B cell (primary cell): Measurements from ENCODE around the gene ADM2. TPM values are rescaled to one million over a fixed set of nuclear protein-coding genes. Genes with fewer than 3 reads are reported as not detected.
"Not testable (repeated sequence)": the region's sequence is repeated elsewhere in the genome, so short reads cannot be mapped to it uniquely, and the experiment has no call there.

Experiments used
- ATAC-seq: fragments of 200-7000 bp; cut with Tn5 transposase; one replicate; pipeline ENCODE4 v1.10.0; 2021; ENCODE audit warnings: low read depth, mild to moderate bottlenecking, moderate number of reproducible peaks, moderate library complexity
- CTCF ChIA-PET: fragments of 350-600 bp; sonication (Branson Sonifier 250); formaldehyde crosslinking; loops from one replicate; lab custom pipeline; 2021; ENCODE audit warnings: antibody characterized with exemption, inconsistent platforms; lab: Charles Lee
- POLR2A ChIA-PET: fragments of 350-600 bp; sonication (Branson Sonifier 250); formaldehyde crosslinking; loops from one replicate; lab custom pipeline; 2021; ENCODE audit warnings: antibody characterized with exemption; lab: Charles Lee
- DNase-seq: peaks from one replicate; pipeline ENCODE4 v3.0.0; 2013
- H2AFZ ChIP-seq: 2 replicates; pipeline ENCODE4 v1.6.1; 2012; ENCODE audit warnings: mild to moderate bottlenecking, low read depth, low read length; ENCODE audit not compliant: insufficient read depth, poor library complexity, severe bottlenecking
- H3K27ac ChIP-seq, 2 donors: 1 replicate in 1 of 2; 2 replicates in 1 of 2; pipeline ENCODE4 v1.5.1; 2012 to 2013; ENCODE audit warnings: low read length in 2 of 2, mild to moderate bottlenecking in 2 of 2, moderate library complexity in 1 of 2
- H3K27me3 ChIP-seq, 4 experiments: fragments of 200-600 bp in 1 of 4; sonication (generic) in 1 of 4; replicated peaks in 1 of 4; 1 replicate in 2 of 4; 2 replicates in 2 of 4; pipeline versions ENCODE4 v1.6.1 to v1.7.0; 2013 to 2016; ENCODE audit warnings: low read length in 3 of 4, mild to moderate bottlenecking in 2 of 4, mixed read lengths in 1 of 4, moderate library complexity in 1 of 4; ENCODE audit not compliant: insufficient read depth in 4 of 4, control insufficient read depth in 3 of 4; ENCODE audit errors: control extremely low read depth in 1 of 4
- H3K36me3 ChIP-seq, 2 experiments: replicated peaks in 1 of 2; 1 replicate in 1 of 2; 2 replicates in 1 of 2; pipeline versions ENCODE4 v1.6.1 to v1.7.1; 2013; ENCODE audit warnings: low read length in 1 of 2; ENCODE audit not compliant: insufficient read depth in 2 of 2, control insufficient read depth in 1 of 2; ENCODE audit errors: control extremely low read depth in 1 of 2, extremely low read depth in 1 of 2
- H3K4me1 ChIP-seq, 2 donors: fragments of 200-600 bp in 1 of 2; sonication (generic) in 1 of 2; 1 replicate in 1 of 2; 2 replicates in 1 of 2; pipeline versions ENCODE4 v1.5.1 to v1.6.1; 2013 to 2017; ENCODE audit warnings: low read length in 2 of 2; ENCODE audit not compliant: control insufficient read depth in 2 of 2, insufficient read depth in 2 of 2
- H3K4me2 ChIP-seq: replicated peaks from 2 replicates; pipeline ENCODE3; 2012; ENCODE audit warnings: mild to moderate bottlenecking, low read depth, low read length; ENCODE audit not compliant: poor library complexity, severe bottlenecking
- H3K4me3 ChIP-seq, 5 experiments: fragments of 200-600 bp in 1 of 5; sonication (generic) in 1 of 5; 1 replicate in 3 of 5; 2 replicates in 2 of 5; pipeline versions ENCODE4 v1.5.1 to v1.7.0; 2011 to 2016; ENCODE audit warnings: low read length in 4 of 5, mild to moderate bottlenecking in 4 of 5, low read depth in 2 of 5, control low read depth in 1 of 5, moderate library complexity in 1 of 5; ENCODE audit not compliant: insufficient read depth in 1 of 5; ENCODE audit errors: control extremely low read depth in 1 of 5, extremely low read depth in 1 of 5
- H3K79me2 ChIP-seq: fragments of 200-600 bp; sonication (generic); one replicate; pipeline ENCODE4 v1.6.0; 2016; ENCODE audit warnings: low read length; ENCODE audit not compliant: control insufficient read depth, insufficient read depth
- H3K9ac ChIP-seq: fragments of 200-600 bp; sonication (generic); 2 replicates; pipeline ENCODE4 v1.6.1; 2017; ENCODE audit warnings: mild to moderate bottlenecking, low read length, moderate library complexity
- H3K9me3 ChIP-seq, 3 donors: one replicate each; pipeline versions ENCODE4 v1.6.1 to v1.7.1; 2013; ENCODE audit warnings: low read length in 2 of 3; ENCODE audit not compliant: control insufficient read depth in 2 of 3, insufficient read depth in 1 of 3; ENCODE audit errors: control extremely low read depth in 1 of 3
- H4K20me1 ChIP-seq: 2 replicates; pipeline ENCODE4 v1.6.0; 2012; ENCODE audit warnings: mild to moderate bottlenecking, low read length; ENCODE audit not compliant: insufficient read depth, control insufficient read depth, poor library complexity, severe bottlenecking
- H3K27ac Mint-ChIP-seq: one replicate; pipeline ENCODE4 v1.8.0; 2021; ENCODE audit warnings: mixed read lengths
- H3K27me3 Mint-ChIP-seq: one replicate; pipeline ENCODE4 v1.8.0; 2021; ENCODE audit warnings: mixed read lengths
- H3K4me1 Mint-ChIP-seq: one replicate; pipeline ENCODE4 v1.8.0; 2021; ENCODE audit warnings: mixed read lengths
- H3K4me3 Mint-ChIP-seq: one replicate; pipeline ENCODE4 v1.8.0; 2021; ENCODE audit warnings: mixed read lengths
- H3K9me3 Mint-ChIP-seq: one replicate; pipeline ENCODE4 v1.8.0; 2022; ENCODE audit warnings: mixed read lengths; ENCODE audit not compliant: insufficient read depth
- EZH2 ChIP-seq: IDR thresholded peaks from 2 replicates; pipeline ENCODE4 v1.6.1; 2012; ENCODE audit warnings: borderline replicate concordance, low read depth, mild to moderate bottlenecking, moderate library complexity, low read length; ENCODE audit not compliant: insufficient read depth, poor library complexity, severe bottlenecking
- WGBS: methylation state at CpG from one replicate; pipeline ENCODE4 v1.1.5; 2013; ENCODE audit warnings: missing lambda C conversion rate; ENCODE audit not compliant: insufficient coverage; 5-methylcytosine and 5-hydroxymethylcytosine counted together
- intact Hi-C: fragments of 100-400 bp; cut with micrococcal nuclease; formaldehyde crosslinking; loops from one replicate; pipeline ENCODE4 v1.10.0; 2022
- polyA plus RNA-seq: library from polyadenylated mRNA; depleted of rRNA; stranded (reverse); fragments of >200 nt; gene quantifications from 2 replicates; pipeline ENCODE4 v1.2.3, GENCODE V29; 2012
- total RNA-seq, 2 donors: library from RNA; stranded (reverse); fragments of 120-200 nt in 1 of 2; gene quantifications; 1 replicate in 1 of 2; 2 replicates in 1 of 2; pipeline versions ENCODE4 v1.2.3 to v1.2.4, GENCODE V29; 2013 to 2022
- TF ChIP-seq, protein P1 (sequence below): fragments of 200-600 bp; IDR thresholded peaks from one replicate; pipeline ENCODE4 v1.8.0; 2022; ENCODE audit warnings: antibody characterized with exemption, mild to moderate bottlenecking

The ADM2 gene
- total and polyA plus RNA-seq, 2 donors (not counting 1 experiment from before 2014, with no cell fraction given) = 0.67 to 3.7 TPM

DNA sequence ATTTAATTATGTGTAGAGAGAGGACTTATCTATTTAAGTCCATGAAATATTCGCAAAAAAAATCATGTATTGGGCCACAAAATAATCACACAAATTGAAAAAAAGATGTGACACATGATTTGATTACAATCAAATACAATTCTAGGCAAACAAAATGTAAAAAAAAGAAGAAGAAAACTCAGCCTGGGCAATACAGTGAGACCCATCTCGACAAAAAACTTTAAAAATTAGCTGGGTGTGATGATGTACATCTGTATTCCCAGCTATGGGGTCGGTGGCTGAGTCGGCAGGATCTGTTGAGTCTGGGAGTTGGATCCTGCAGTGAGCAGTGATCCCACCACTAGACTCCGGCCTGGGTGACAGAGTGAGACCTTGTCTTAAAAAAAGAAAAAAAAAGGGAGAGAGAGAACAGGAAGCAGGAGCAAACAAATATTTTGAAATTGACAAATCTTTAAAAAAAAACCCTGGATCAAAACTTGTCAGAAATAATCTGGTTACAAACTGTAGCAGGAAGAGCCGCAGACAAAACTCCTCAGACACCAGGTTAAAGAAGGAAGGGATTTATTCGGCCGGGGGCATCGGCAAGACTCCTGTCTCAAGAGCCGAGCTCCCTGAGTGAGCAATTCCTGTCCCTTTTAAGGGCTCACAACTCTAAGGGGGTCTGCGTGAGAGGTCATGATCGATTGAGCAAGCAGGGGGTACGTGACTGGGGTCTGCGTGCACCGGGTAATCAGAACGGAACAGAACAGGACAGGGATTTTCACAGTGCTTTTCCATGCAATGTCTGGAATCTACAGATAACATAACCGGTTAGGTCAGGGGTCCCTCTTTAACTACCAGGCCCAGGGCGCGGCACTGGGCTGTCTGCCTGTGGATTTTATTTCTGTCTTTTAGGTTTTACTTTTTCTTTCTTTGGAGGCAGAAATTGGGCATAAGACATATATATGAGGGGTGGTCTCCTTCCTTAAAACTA, 51.8 kb downstream of the ADM2 start:
- peak; percentile 10 for DNase-seq
- POLR2A ChIA-PET = interaction anchor here (1.1 to 4.6 kb wide), 5 partner anchors 7 to 88 kb away, joined by 3 to 40 read pairs (median 20); partner anchors contain the start of genes LMF2 and NCAPH2
- no peak for ATAC-seq
- H3K9me3 ChIP-seq = peaks cover 0 to 9% (median 0%) of the 10 kb centered on the region in 3 donors
- 94% methylated on average over 10 of the region's 19 CpGs for WGBS
- intact Hi-C loops = no loop called here
- H3K4me3 Mint-ChIP-seq = peak overlapping the region; percentile 95
- H3K79me2 ChIP-seq = peaks cover 17% of the 10 kb centered on the region
- H3K4me1 Mint-ChIP-seq = peaks cover 46% of the 10 kb centered on the region
- peak overlapping the region; percentile 84 for H3K4me2 ChIP-seq
- H3K4me3 ChIP-seq = peak overlapping the region in 1 of 5 experiments; percentile 95
- H3K9ac ChIP-seq = peak overlapping the region; percentile 97
- H3K27ac ChIP-seq = peak overlapping the region; percentile 99 to 100
- H3K9me3 Mint-ChIP-seq = no peaks in the 10 kb centered on the region
- no peaks in the 10 kb centered on the region for H3K27me3 Mint-ChIP-seq
- H3K27ac Mint-ChIP-seq = peak overlapping the region; percentile 99
- no peaks in the 10 kb centered on the region for H3K27me3 ChIP-seq
- TF ChIP-seq EZH2 = no peak
- TF ChIP-seq, protein P1, sequence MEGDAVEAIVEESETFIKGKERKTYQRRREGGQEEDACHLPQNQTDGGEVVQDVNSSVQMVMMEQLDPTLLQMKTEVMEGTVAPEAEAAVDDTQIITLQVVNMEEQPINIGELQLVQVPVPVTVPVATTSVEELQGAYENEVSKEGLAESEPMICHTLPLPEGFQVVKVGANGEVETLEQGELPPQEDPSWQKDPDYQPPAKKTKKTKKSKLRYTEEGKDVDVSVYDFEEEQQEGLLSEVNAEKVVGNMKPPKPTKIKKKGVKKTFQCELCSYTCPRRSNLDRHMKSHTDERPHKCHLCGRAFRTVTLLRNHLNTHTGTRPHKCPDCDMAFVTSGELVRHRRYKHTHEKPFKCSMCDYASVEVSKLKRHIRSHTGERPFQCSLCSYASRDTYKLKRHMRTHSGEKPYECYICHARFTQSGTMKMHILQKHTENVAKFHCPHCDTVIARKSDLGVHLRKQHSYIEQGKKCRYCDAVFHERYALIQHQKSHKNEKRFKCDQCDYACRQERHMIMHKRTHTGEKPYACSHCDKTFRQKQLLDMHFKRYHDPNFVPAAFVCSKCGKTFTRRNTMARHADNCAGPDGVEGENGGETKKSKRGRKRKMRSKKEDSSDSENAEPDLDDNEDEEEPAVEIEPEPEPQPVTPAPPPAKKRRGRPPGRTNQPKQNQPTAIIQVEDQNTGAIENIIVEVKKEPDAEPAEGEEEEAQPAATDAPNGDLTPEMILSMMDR = no peak
- H3K4me1 ChIP-seq = peaks cover 17 to 61% of the 10 kb centered on the region in 2 donors
- H2AFZ ChIP-seq = no peak overlapping the region
- H3K36me3 ChIP-seq = no peaks in the 10 kb centered on the region
- CTCF ChIA-PET = no interaction called here
- H4K20me1 ChIP-seq = no peaks in the 10 kb centered on the region

DNA sequence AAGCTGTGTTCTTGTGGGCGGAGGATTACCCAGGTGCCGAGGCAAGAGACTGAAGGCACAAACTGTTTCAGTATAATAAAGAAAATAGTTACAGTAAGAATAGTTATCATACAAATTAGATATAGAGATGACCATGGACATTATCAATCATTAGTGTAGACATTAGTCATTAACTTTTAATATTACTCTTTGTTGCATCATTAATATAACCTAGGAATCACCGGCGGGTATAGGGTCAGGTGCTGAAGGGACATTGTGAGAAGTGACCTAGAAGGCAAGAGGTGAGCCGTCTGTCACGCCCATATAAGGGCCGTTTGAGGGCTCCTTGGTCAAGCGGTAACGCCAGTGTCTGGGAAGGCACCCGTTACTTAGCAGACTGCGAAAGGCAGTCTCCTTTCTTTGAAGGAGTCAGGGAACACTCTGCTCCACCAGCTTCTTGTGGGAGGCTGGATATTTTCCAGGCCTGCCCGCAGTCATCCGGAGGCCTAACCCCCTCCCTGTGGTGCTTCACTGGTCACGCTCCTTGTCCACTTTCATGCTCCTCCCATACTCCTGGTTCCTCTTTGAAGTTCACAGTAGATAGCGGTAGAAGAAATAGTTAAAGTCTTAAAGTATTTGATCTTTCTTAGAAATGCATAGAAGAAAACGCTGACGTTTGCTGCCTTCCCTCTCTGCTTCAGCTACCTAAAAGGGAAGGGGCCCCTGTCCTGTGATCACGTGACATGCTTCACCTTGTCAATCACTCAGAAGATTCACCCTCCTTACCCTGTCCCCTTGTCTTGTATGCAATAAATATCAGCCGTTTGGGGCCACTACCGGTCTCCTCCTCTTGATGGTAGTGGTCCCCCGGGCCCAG, 52.7 kb downstream of the ADM2 start:
- H3K9ac ChIP-seq = peak overlapping the region; percentile 23
- H3K4me3 ChIP-seq = peak overlapping the region in 2 of 5 experiments; percentile 12 to 40
- Mint-ChIP-seq H3K27ac (peak overlapping the region; percentile 99), H3K4me3 (peak overlapping the region; percentile 80), H3K4me1 (peaks cover 41% of the 10 kb centered on the region)
- H3K9me3 Mint-ChIP-seq, H3K27me3 ChIP-seq, H2AFZ ChIP-seq, intact Hi-C loops, H3K36me3 ChIP-seq, ATAC-seq, H3K9me3 ChIP-seq, H3K27me3 Mint-ChIP-seq, H4K20me1 ChIP-seq: not testable (repeated sequence)
- ChIA-PET POLR2A (interaction anchor here (0.6 to 1.7 kb wide), 5 partner anchors 9 to 87 kb away, joined by 4 to 13 read pairs (median 5); partner anchors contain the start of gene SCO2), CTCF (interaction anchor here (0.8 to 3.4 kb wide), 4 partner anchors 8 to 87 kb away, joined by 4 to 13 read pairs (median 6); partner anchors contain the start of gene SCO2)
- H3K4me2 ChIP-seq = peak overlapping the region; percentile 42
- 58% methylated on average over 12 of the region's 21 CpGs for WGBS
- DNase-seq = peak; percentile 65
- peaks cover 25 to 61% of the 10 kb centered on the region in 2 donors for H3K4me1 ChIP-seq
- peaks cover 17% of the 10 kb centered on the region for H3K79me2 ChIP-seq
- peak overlapping the region; percentile 64 to 99 for H3K27ac ChIP-seq
